GM19395 (cell line): ENCODE measurements around the gene HK1.
"Not testable (repeated sequence)": the region's sequence is repeated elsewhere in the genome, so short reads cannot be mapped to it uniquely, and the experiment has no call there.

ENCODE experiments used
- ATAC-seq: cut with Tn5 transposase; IDR thresholded peaks from one replicate; pipeline ENCODE4 v1.9.1; 2021; ENCODE audit warnings: mild to moderate bottlenecking, moderate library complexity; ENCODE audit not compliant: unreplicated experiment

Gene HK1

DNA sequence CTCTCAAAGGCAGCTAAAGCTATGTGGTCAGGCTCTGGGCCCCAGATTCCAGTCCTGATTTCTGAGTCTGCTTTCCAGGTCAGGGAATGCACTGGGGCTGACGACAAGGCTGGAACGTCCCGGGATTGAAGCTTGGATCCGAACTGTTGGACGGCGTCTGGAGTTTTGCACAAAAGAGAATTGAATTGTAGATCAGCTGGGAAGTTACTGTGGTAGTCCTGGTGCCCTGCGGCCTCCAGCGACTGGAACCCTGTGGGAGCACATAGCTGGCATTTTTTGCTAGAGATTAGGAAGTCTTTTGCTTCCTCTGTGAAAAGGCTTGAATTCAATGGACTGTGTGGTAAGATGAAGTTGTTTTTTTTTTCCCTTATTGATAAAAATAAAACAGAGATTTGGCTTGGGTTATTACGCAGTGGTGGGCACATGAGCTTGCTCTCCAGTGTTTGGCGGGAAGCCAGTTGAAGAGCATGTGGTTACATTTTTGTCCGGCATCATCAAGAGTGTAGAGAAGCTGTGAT lies at the start of gene HK1:
HK1 (plus strand) TSS at position 51 of the 518 bp plus-strand sequence.
- ATAC-seq: no peak

DNA sequence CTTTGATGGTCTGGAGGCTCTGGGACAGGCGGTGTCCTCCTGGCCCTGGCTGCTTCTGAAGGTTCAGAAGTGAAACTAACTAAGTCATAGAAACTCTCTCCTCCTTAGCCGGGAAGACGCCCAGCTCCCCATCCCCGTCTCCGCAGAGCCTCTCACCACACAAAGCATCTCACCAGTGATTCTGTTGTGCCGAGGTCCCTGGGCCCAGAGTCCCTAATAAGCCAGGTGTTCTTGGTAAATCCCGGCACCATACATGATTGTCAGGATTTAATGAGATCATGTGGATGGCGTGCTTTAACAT lies 48.7 kb upstream of the HK1 start:
- ATAC-seq: no peak

DNA sequence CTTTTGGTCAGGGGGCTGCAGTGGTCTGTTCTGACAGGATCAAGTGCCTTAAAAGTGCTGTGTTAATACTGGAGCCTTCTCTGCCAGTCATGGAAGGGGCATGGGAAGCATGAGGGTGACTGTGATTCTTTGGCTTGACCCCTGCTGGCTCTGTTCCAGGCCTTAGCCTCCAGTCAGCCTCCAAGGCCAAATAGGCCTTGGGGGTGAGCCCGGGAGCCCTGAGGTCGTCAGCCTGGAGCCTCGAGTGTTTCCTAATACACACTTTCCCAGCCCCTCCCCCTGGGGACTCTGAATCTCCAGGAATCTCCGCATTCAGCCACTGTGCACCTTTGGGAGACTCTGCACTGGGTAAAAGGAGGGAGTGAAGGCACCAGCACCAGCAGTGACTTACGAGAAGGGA lies 48.2 kb upstream of the HK1 start:
- no peak for ATAC-seq

DNA sequence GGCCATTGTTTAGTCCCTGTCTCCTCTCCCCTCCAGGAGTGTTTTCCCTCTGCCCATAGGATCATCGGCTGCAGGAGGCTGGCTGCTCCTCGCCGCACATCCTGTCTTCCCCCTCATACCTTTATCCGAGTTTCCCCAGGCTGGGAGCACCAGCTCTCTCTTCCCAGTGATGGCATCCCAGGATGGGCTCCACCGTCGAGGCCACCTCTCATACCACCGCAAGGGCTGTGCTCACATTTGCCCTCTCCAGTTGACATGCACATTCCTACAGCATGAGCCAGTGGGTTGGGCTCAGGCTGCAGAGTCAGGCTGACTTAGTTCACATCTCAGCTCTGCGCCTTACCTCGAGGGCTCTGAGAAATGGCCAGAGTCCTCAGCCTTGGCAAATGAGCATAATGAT lies 46.0 kb upstream of the HK1 start:
- no peak for ATAC-seq

DNA sequence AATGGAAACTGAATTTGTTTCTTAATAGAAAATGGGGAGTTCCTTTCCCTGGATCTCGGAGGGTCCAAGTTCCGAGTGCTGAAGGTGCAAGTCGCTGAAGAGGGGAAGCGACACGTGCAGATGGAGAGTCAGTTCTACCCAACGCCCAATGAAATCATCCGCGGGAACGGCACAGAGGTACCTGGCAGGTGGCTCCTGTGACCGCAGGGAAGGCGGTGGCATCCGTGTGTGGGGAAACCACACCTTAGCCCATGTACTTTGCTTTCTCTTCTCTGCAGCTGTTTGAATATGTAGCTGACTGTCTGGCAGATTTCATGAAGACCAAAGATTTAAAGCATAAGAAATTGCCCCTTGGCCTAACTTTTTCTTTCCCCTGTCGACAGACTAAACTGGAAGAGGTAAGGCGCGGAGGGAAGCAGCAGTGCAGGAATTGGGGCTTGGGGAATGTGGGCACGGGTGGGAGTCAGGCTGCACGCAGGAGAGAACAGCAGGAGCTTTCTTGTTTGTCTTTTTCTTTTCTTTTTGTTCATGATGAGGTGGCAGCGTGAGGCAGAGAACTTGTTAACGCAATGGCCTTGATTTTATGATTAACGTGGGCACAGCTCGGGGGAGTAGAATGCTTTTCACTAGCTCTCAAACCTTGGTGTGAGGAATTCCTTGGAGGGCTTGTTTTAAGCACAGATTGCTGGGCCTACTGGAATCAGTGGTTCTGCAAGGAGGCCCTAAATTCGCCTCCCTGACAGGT lies 45.4 kb upstream of the HK1 start:
- ATAC-seq: no peak

DNA sequence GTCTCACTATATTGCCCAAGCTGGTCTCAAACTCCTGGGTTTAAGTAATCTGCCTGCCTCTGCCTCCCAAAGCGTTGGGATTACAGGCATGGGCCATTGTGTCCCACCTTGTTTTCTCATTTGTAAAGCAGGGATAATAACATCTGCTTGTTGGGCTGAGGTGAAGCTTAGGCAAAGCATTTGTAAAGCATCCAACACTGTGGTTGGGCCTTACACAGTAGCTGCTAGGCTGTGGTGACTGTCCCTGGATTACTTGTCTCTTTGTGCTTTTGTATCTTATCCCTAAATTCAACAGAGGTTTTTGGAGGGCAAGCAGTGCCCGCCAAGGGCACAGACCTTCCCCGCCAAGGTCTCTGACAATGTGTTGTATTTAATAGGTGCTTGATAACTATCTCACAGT lies 43.8 kb upstream of the HK1 start:
- no peak for ATAC-seq

DNA sequence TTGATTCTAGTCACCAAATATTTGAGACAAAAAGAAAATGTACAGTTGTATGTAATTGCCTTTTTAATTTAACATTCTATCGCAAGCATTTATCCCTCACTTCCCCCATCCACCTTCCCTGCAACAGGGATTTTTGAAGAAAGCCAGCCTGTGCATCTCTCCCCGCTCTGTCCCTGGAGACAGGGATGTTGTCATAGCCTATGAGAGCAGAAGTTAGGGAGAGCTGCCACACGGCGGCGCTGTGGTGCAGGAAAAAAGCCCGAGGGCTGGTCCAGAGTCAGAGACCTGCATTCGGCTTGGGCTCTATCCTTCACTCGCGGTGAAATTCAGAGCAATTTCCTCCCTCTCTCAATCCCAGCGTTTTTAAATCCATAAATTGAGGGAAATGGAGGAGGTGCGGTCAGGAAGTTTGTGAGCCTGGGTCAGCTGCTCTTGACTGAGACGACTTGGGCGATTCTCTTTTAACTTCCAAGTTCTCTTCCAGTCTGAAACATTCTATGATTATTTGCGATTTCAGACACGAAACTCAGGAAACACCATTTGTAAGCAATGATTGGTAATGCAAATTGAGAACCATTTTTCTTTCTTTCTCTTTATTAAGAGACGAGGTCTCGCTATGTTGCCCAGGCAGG lies 40.7 kb upstream of the HK1 start:
- ATAC-seq: peak; percentile 92

DNA sequence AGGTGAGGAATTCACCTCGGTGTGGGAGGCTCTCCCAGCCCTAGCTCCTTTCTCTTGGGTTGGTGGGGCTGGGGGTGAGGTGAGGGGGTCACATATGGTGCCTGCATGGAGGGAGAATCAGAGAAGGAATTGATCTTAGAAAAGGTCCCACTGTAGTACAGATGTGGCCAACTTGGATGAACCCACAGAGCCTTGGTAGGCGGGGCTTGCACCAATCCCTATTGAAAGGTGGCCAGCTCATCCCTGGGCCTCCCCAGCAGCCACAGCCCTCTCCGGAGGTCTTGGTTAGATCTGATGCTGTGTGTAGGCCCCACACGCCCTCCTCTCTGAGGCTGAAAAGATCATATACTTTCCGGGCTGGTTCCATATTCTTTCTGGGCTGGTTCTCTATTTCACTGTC lies 39.2 kb upstream of the HK1 start:
- ATAC-seq: no peak

DNA sequence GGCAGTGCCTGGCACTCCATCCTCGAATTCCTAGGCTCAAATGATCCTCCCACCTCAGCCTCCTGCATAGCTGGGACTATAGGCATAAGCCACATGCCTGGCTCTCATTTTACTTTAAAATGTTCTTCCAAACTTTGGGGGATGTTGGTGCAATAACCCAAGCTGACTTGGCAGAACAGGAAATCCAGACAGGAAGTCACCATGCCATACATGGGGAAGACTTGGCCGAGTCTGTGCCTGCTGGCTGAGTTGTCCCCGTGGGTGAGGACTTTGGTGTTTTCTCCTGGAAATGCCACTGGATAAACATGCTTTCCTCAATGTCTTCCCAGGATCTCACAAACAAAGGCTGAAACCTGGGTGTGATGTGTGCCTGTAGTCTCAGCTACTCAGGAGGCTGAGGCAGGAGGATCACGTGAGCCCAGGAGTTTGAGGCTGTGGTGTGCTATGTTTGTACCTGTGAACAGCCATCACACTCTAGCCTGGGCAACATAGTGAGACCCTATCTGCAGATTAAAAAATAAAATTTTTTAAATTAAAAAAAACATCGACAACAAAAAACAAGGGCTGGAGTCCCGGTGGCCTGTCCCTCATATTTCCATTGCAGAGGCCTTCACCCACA lies 38.4 kb upstream of the HK1 start:
- no peak for ATAC-seq

DNA sequence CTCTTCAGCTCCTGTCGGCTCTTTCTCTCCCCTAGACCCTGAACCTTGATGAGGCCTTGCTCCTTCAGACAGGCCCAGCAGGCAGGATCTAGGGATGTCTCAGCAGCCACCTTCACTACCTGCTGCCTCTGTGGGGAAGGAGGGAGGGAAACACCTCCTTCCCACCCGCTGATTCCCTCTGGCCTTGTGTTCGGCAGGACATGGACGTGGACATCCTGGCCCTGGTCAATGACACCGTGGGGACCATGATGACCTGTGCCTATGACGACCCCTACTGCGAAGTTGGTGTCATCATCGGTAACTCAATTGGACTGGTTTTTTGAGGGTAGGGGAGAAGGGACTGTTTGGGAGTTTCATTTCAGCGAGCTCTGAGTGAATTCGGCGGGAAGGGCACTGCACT lies 37.8 kb upstream of the HK1 start:
- ATAC-seq: no peak

DNA sequence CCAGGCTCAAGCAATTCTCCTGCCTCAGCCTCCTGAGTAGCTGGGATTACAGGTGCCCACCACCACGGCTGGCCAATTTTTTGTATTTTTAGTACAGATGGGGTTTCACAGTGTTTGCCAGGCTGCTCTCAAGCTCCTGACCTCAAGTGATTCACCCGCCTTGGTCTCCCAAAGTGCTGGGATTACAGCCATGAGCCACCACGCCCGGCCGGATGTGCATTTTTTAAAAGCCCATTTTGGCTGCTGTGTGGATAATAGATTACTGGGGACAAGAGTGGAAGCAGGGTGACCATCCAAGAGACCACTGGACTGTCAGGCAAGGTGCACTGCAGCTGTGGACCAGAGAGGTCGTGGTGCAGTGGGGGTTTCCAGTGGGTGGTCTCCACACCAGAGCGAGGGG lies 36.7 kb upstream of the HK1 start:
- ATAC-seq: no peak

DNA sequence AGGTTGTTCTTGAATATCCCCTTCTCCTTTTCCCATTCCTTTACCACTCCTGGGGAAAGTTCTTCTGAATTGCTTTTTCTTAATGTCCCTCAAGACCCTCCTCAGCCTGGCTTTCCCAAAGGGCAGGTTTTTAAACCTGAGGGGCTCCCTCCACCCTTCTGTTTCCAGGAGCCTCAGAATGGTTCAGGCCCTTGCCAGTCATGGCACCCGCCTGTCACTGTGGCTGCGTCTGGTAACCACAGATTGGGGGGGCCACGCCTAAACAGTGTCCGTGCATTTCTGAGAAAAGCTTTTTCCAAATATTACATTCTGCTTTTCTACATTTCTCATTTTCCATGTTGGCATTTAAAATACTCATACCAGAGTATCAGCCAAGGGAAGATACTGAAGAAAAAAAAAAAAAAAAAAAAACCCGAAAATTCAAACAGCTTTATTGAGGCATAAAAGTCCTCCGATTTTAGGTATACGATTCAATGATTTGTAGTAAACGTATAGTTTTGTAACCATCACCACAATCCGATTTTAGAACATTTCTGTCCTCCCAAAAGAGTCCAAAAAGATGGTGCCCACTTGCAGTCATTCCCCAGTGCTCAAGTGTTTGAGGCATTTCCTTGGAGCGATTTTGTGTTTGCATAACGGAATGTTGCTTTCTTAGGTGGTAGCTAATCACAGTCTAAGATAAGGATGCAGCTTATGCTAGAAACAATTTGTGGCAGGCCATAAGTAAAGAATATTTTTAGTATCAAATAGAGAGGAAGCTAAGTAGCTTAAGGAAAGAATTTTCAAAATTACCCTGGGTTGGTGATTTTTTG lies 36.0 kb upstream of the HK1 start:
- ATAC-seq: no peak

DNA sequence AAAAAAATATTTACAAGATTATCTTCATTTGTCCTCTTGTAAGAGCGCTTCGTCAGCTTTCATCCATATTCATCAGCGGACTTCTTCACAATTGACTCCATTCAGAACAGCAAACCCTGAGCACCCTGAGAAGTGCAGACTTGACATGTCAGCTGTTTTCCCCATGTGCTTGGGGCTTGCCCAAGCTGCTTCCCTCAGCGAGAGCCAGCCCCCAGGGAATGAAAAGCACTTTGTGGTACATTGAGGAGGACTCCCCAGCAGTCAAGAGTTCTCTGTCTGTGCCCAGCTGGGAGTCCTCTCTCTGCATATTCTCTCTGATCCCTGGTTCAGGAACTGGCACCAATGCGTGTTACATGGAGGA lies 35.5 kb upstream of the HK1 start:
- ATAC-seq: no peak

DNA sequence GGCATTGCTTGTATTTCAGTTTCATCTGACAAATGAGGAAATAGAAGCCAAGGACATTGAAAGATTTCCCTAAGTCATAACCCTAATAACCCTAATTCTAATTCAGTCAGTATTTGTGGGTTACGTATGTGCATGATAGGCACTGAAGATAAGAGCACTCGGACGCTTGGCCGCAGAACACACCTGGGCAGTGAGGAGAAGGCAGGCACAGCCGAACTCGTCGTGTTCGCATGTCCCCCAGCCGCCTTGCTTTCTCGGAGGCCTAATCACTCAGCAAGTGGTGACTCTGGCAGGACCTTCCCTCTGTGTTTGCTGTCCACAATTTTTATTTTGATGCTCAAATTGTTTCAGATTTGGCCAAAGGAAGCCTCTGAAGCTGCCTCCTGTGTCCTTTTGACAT lies 34.5 kb upstream of the HK1 start:
- no peak for ATAC-seq

DNA sequence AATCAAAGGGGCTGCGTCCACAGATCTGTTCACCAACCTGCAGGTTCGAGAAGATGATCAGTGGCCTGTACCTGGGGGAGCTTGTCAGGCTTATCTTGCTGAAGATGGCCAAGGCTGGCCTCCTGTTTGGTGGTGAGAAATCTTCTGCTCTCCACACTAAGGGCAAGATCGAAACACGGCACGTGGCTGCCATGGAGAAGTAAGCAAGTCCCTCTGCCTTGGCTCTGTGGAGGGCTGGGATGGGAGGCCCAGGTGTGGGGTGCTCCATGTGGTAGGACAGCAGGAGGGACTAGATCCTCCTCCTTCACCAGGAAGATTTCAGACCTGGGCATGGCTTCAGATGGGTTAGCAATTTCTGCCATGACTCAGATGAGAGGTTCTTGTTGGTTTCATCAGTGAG lies 32.3 kb upstream of the HK1 start:
- no peak for ATAC-seq

DNA sequence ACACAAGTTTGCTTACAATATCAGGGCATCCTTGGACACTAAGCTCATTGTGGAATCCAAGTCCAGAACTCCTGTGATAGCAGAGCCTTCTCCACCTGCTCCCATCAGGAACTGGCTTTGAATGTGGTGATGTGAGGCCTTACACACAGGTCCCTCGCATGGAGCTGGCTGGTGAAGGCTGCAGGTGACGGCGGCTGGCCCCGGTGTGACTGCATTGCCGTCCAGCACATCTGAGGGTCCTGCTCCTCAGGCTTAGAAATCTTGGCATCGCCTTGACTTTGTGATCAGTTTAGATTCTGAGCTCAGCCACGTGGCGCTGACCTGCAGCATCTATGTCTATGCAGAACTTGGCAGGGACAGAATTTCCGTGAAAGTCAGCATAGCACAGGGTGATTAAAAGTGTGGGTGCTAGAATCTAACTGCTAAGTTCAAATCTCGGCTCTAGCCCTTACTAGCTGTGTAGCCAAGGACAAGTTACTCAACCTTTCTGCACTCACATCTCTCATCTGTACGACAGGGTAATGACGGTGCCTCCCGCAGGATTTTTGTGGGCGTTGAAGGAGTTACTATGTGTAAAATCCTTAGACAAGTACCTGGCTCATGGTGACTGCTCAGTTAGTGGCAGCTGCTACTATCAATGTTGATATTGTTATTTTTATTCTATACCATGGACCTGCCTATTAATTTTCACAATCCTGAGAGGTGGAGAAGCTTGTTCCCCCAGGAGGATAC lies 31.5 kb upstream of the HK1 start:
- no peak for ATAC-seq

DNA sequence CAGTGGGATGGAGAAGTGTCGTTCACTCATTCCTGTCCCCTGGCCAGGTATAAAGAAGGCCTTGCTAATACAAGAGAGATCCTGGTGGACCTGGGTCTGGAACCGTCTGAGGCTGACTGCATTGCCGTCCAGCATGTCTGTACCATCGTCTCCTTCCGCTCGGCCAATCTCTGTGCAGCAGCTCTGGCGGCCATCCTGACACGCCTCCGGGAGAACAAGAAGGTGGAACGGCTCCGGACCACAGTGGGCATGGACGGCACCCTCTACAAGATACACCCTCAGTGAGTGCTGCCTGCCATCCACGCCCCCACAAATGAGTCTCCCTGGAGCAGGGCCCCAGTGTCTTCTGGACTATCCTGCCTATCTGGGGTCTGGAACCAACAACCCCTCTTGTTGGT lies 31.0 kb upstream of the HK1 start:
- no peak for ATAC-seq

DNA sequence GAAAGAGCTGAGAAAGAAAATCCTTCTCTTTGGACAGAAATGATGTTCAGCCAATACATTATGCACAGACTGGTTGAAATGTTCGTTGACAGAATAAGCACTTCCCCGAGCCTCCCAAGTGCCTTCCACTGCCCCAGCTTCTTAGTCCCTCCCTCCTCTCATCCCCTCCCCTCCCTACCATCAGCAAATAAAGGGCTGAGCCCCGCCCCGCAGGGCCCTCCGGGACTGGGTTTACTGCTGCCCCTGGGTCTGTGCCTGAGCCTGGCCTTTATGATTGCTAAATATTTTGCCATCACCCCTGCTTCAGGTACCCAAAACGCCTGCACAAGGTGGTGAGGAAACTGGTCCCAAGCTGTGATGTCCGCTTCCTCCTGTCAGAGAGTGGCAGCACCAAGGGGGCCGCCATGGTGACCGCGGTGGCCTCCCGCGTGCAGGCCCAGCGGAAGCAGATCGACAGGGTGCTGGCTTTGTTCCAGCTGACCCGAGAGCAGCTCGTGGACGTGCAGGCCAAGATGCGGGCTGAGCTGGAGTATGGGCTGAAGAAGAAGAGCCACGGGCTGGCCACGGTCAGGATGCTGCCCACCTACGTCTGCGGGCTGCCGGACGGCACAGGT lies 30.1 kb upstream of the HK1 start:
- no peak for ATAC-seq

DNA sequence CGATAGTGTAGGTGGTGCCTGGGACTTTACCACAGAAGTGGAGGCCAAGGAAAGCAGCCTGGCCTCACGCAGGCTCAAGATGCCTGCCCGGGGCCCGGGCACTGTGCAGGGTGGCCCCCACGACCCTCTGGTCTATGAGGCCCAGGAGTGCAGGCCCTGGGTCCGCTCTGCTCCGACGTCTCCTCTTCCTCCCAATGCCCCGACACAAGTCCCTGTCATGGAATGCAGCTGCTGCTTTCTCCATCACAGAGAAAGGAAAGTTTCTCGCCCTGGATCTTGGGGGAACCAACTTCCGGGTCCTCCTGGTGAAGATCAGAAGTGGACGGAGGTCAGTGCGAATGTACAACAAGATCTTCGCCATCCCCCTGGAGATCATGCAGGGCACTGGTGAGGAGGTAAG lies 28.3 kb upstream of the HK1 start:
- no peak for ATAC-seq

DNA sequence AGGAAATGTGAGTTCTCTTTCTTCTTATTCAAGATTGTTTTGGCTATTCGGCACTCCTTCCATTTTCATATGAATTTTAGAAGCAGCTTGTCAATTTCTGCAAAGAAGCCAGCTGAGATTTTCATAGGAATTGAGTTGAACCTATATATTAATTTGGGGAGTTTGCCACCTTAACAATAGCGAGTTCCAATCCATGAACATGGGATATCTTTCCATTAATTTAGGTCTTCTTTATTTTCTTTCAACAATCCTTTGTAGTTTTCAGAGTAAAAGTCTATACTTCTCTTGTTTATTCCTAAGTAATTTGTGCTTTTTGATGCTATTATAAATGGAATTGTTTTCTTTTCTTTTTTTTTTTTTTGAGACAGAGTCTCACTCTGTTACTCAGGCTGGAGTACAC lies 26.9 kb upstream of the HK1 start:
- not testable (repeated sequence) for ATAC-seq

DNA sequence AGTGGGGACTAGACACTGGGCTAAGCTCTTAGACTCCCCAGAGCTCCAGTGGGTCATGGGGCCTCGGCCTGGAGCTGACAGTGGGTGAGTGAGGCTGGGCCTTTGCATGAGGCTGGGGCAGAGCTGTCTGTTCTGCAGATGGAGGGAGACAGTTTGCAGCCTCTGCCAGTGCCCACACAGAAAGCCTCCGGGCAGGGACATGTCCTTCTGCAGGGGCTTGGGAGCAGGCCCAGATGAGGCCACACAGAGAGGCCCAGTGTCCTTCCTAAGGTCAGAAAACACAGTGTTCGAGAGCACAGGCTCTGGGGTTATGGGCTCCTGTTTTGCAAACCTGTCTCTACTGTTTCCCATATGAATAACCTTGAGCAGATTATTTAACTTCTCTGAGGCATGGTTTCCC lies 25.1 kb upstream of the HK1 start:
- ATAC-seq: no peak
